OCI-LY1 (cell line): ENCODE measurements around the gene MLLT6.

ENCODE experiments used
- CTCF ChIP-seq: fragments of 200-600 bp; sonication (generic), shearing (Covaris generic); IDR thresholded peaks from 2 replicates; pipeline ENCODE4 v1.5.1; 2017; ENCODE audit warnings: mild to moderate bottlenecking, antibody characterized with exemption, low read length, moderate library complexity, mixed read lengths
- EZH2 ChIP-seq: fragments of 200-600 bp; sonication (generic), shearing (Covaris generic); IDR thresholded peaks from 2 replicates; pipeline ENCODE4 v1.8.0; 2017; ENCODE audit warnings: borderline replicate concordance, mixed run types, mild to moderate bottlenecking, antibody characterized with exemption, low read length, moderate library complexity, mixed read lengths

- TF ChIP-seq CTCF: no peak
- no peak for TF ChIP-seq EZH2
These were observed 16.7 kb downstream of the MLLT6 start for GRCh38 chr17:38721802-38722201.
